Fibroblast of gingiva (primary cell): ENCODE results near the gene LZTFL1.

Source experiments
- DNase-seq: peaks from one replicate; pipeline ENCODE4 v3.0.0-alpha.2; 2011; ENCODE audit warnings: low read depth

The LZTFL1 gene

GRCh38 chr3:45841757-45842491, at the start of gene LZTFL1:
Gene LZTFL1 (minus strand): TSS chr3:45842119. CDS start chr3:45841991, 128 bp downstream.
- DNase-seq: peak; percentile 96

- DNase-seq: no peak
Measured at GRCh38 chr3:45890405-45890804, 48.5 kb upstream of the LZTFL1 start.

DNA sequence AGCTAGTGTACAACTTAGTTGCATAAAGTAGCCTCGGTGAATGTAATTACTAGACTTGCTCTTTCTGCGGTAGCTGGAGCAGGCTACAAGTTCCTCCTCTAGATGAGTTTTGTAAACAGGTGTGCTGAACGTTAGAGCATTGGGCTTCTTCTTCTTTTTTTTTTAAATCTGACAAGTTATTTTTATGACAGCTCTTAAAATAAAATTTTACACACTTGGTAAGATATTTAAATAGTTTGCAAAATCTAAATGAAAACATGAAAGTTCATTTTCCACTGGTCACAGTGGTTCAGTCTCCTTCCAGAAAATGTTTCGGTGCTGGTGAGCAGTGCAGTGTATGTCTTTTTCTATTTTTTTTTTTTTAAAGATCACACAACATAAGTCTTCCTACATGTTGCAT, 47.4 kb upstream of the LZTFL1 start:
- no peak for DNase-seq

DNA sequence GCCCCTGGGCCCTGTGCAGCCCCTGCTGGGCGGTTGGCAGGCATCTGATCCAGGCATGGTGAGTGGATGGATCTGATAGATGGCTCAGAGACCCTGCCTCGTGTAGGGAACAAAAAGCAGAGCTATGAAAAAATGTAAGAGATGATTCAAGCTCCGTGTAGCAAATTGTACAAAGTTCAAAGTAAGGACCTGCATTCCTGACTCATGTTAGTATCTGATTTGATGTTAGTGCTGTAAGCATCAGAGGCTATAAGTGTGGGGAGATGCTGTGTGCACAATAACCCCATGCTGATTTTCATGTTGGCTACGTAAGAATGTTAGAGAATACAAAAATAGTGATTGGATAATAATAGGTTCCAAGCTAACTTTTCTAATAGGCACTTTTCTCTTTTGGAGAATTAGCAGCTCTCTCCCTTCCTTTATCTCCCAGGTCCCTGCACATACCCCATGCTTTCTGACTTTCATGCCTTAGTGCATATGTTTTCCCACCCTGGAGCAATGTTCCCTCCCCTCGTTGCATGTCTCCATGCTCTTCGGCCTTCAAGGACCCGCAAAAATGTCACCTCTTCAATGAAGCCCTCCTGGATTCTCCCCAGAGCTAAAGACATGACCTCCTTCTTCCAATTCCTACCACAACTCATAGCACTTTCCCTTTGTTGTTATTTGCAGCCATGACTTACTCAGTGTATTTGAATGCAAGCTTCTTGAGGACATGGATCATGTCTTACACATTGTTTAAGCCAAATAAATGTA, 46.0 kb upstream of the LZTFL1 start:
- no peak for DNase-seq

DNA sequence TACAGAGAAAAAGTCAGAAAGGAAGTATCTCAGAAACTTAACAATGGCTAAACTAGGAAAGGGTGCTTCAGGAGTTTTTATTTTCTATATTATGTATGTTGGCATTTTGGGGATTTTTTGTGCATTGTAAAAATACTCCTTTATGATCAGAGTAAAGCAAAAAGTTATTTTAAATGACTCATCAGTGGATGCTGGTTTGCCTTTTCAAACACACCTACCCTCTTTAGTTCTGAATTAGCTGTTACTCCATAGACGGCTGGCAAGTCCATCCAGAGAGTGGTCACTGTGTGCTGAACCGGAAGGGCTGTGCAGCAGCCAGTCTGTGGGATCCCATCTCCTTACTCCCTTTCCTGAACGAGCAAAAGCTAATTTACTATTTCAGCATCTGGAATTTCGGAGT, 45.4 kb upstream of the LZTFL1 start:
- DNase-seq: no peak

- DNase-seq: no peak
Measured at GRCh38 chr3:45885979-45886705, 44.2 kb upstream of the LZTFL1 start, which contains the start of gene CCR9. Gene CCR9 (plus strand): TSS chr3:45886543. CDS start chr3:45894934, 8,391 bp downstream.

GRCh38 chr3:45884368-45885201, 42.7 kb upstream of the LZTFL1 start:
- no peak for DNase-seq

DNA sequence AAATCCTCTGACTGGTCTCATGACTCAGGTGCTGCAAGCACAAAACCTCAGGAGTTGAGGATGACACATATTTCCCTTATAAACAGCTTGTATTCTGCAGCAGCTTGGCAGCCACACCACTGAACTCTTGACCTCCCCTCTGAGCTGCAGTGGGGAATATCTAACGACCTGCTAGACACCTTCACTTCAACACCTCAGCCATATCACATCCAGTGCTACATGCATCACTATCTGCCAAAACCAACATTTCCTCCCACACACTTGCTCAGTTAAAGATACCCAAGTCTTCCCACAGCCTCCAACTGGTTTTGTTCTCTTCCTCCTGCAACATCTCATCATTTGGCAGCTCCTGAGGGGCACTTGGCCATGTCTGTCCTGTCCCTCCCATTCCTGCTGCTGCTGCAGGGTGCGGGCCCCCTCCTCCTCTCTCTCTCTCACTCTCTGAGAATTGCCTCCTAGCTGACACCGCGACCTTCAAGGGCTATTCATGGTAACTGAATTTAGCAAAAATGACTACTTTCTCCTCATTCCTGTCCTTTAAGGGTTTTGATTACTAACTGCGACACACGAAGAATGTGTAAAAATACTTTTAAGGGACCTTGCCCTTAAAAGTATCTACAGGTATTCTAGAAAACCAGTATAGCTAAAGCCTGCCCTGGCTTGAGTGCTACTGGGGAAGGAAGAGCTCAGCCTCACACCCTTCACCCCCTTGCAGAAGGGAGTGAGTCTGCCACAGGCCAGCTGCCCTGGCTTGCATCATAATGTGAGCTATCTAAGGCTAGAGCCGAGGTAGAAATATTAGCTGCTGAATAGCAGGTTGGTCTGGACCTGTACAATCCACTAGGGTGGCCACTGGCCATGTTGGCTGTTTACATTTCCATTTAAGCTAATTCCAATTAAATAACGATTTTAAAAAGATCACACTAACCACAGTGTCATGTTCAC, 39.4 kb upstream of the LZTFL1 start:
- no peak for DNase-seq

GRCh38 chr3:45880725-45881077, 38.8 kb upstream of the LZTFL1 start:
- no peak for DNase-seq

- DNase-seq: no peak
Measured at GRCh38 chr3:45878124-45878523, 36.2 kb upstream of the LZTFL1 start.

- DNase-seq: no peak
Measured at GRCh38 chr3:45874677-45875346, 32.9 kb upstream of the LZTFL1 start.

- DNase-seq: no peak
Measured at GRCh38 chr3:45873638-45874037, 31.7 kb upstream of the LZTFL1 start.

GRCh38 chr3:45873036-45873435, 31.1 kb upstream of the LZTFL1 start:
- no peak for DNase-seq

- no peak for DNase-seq
Measured at GRCh38 chr3:45872569-45872968, 30.6 kb upstream of the LZTFL1 start.

DNA sequence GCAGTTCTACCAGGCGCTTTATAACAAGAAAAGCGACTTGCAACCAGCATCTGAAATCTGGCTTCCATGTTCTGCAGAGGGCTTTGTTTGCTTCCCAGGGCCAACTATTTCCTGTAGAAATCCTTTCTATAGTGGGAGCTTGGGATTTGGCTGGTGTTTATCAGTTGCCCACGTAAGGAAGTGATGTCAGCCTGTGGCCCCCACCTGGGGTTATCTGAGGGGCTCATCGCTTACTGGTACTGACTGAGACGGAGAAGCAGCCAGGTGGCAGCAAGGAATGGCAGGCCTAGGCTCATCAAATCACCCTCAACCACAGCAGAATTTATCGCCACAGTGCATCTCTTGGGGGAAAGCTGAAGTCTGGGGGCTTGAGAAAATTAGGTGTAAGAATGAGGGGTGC, 29.9 kb upstream of the LZTFL1 start:
- no peak for DNase-seq

GRCh38 chr3:45870099-45870498, 28.2 kb upstream of the LZTFL1 start:
- no peak for DNase-seq

- DNase-seq: no peak
Measured at GRCh38 chr3:45869638-45870037, 27.7 kb upstream of the LZTFL1 start.

DNA sequence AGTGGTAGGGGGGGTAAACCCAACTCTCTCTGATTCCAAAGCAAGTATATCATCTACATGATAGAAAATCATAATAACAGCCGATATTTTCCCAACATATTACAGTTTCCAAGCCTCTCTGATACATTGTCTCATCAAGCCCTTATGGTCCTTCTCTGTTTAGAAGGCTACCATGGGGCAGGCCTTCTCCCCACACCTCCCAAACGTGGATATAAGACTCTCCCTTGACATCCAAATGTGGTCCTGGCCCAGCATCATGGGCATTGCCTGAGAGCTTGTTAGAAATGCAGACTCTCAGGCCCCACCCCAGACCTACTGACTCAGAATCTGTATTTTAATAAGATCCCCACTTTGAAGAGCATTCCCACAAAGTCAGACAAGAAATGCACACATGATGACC, 26.7 kb upstream of the LZTFL1 start:
- DNase-seq: no peak

DNA sequence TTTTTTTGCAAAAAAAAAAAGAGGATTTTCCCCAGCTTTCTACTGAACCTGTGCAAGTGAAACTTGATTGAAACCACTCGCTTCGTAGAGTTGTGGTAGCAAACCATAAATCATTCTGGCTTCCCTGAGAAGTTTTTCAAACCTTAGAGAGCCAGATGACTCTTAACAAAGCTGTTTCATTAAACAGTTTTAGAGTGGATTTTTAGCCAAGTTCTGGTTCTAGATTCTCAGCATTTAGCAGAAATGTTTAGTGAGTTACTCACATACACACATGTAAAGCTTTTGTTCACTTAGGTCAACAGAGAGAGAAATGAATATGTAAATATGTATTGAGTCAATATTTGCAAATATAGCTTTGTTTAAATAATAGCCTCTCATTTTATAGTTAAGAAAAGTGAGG, 26.3 kb upstream of the LZTFL1 start:
- no peak for DNase-seq

DNA sequence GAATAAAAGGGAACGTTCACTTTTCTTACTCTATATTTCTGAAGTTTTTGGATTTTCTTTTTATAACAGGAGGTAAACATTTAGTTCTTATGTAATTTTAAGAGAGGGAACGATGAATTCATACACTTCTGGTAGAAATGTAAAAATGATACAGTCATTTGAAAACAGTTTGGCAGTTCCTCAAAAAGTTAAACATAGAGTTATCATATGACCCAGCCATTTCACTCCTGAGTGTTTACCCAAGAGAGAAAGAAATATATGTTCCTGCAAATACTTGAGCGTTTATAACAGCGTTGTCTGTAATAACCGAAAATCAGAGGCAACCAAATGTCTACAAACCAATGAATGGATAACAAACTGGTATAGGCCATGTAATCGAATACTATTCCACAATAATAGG, 23.6 kb upstream of the LZTFL1 start:
- DNase-seq: no peak
